ENCODE data around the gene SNIP1.

DNA sequence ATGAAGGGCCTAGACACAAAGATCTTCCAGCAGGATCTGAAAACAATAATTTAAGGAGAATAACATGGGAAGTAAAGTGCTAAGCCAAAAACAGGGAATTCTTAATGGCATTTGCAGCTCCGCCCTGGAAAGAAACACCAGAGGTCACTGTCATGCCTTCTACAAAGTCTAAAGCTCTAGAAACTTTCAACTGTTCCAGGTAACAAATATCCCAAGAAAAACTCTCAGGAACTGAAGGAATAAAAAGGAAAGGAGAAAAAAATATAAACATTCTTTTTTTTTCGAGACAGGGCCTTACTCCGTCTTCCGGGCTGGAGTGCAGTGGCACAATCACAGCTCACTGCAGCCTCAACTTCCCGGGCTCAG is 66.5 kb downstream of the SNIP1 start:
- TF ChIP-seq, protein P1, sequence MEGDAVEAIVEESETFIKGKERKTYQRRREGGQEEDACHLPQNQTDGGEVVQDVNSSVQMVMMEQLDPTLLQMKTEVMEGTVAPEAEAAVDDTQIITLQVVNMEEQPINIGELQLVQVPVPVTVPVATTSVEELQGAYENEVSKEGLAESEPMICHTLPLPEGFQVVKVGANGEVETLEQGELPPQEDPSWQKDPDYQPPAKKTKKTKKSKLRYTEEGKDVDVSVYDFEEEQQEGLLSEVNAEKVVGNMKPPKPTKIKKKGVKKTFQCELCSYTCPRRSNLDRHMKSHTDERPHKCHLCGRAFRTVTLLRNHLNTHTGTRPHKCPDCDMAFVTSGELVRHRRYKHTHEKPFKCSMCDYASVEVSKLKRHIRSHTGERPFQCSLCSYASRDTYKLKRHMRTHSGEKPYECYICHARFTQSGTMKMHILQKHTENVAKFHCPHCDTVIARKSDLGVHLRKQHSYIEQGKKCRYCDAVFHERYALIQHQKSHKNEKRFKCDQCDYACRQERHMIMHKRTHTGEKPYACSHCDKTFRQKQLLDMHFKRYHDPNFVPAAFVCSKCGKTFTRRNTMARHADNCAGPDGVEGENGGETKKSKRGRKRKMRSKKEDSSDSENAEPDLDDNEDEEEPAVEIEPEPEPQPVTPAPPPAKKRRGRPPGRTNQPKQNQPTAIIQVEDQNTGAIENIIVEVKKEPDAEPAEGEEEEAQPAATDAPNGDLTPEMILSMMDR (IDR thresholded peaks at IDR 0.05): peak in 1 of 5 experiments; percentile 2
- TF ChIP-seq POLR2A (IDR thresholded peaks at IDR 0.05) (no peak), EP300 (IDR thresholded peaks at IDR 0.05) (no peak)

Data from tibial nerve (tissue), 4 donors.